GM23338 (cell line): ENCODE results near the gene RETNLB.

Experiments
- EZH2 ChIP-seq: fragments of 200-600 bp; sonication (generic); IDR thresholded peaks from one replicate; pipeline ENCODE4 v1.8.0; 2017; ENCODE audit warnings: antibody characterized with exemption, mild to moderate bottlenecking, low read depth; ENCODE audit not compliant: unreplicated experiment
- EZH2phosphoT487 ChIP-seq: fragments of 200-600 bp; sonication (generic); IDR thresholded peaks from one replicate; pipeline ENCODE4 v1.8.1; 2018; ENCODE audit warnings: antibody characterized with exemption; ENCODE audit not compliant: unreplicated experiment
- NANOG ChIP-seq: IDR thresholded peaks from 2 replicates; pipeline ENCODE4 v1.6.1; 2016; ENCODE audit warnings: antibody characterized with exemption, borderline replicate concordance
- POLR2AphosphoS5 ChIP-seq: IDR thresholded peaks from 2 replicates; pipeline ENCODE4 v1.6.1; 2016; ENCODE audit warnings: antibody characterized with exemption, low read depth
- STAT1 ChIP-seq: IDR thresholded peaks from one replicate; pipeline ENCODE4 v1.6.1; 2016; ENCODE audit warnings: antibody characterized with exemption; ENCODE audit not compliant: unreplicated experiment
- TF ChIP-seq, protein P1 (sequence below), 2 experiments: fragments of 200-600 bp in 1 of 2; sonication (generic) in 1 of 2; conservative IDR thresholded peaks; 2 replicates each; pipeline versions ENCODE4 v1.5.1 to v1.6.1; 2016 to 2017; ENCODE audit warnings: antibody characterized with exemption in 2 of 2, low read depth in 2 of 2, mild to moderate bottlenecking in 2 of 2, moderate library complexity in 1 of 2
- TF ChIP-seq, protein P2 (sequence below): IDR thresholded peaks from one replicate; pipeline ENCODE4 v1.6.1; 2018; ENCODE audit warnings: antibody characterized with exemption; ENCODE audit not compliant: unreplicated experiment

DNA sequence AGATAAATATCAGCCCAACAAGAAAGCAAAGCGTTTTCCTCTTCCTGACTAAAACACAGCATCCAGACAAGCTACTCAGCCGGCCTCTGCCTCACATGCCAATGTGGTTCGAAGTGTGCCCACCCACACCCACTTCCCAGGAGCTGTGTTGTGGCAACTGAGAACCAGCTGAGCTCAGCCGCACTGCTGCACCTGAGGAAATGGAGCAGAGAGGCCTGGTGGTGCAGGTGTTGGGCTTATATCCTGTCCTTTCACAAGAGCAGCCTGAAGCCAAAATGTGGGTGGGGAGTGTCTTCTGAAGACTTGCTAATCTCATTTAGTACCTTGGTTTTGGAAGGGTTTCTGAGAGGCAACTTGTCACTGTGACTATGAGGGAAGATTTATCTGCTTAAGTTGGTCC, 23.0 kb upstream of the RETNLB start:
- TF ChIP-seq, protein P1, sequence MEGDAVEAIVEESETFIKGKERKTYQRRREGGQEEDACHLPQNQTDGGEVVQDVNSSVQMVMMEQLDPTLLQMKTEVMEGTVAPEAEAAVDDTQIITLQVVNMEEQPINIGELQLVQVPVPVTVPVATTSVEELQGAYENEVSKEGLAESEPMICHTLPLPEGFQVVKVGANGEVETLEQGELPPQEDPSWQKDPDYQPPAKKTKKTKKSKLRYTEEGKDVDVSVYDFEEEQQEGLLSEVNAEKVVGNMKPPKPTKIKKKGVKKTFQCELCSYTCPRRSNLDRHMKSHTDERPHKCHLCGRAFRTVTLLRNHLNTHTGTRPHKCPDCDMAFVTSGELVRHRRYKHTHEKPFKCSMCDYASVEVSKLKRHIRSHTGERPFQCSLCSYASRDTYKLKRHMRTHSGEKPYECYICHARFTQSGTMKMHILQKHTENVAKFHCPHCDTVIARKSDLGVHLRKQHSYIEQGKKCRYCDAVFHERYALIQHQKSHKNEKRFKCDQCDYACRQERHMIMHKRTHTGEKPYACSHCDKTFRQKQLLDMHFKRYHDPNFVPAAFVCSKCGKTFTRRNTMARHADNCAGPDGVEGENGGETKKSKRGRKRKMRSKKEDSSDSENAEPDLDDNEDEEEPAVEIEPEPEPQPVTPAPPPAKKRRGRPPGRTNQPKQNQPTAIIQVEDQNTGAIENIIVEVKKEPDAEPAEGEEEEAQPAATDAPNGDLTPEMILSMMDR (conservative IDR thresholded peaks at IDR 0.05; ENCODE audit: low read depth in 2 of 2): no peak
- TF ChIP-seq EZH2: no peak
- TF ChIP-seq, protein P2, sequence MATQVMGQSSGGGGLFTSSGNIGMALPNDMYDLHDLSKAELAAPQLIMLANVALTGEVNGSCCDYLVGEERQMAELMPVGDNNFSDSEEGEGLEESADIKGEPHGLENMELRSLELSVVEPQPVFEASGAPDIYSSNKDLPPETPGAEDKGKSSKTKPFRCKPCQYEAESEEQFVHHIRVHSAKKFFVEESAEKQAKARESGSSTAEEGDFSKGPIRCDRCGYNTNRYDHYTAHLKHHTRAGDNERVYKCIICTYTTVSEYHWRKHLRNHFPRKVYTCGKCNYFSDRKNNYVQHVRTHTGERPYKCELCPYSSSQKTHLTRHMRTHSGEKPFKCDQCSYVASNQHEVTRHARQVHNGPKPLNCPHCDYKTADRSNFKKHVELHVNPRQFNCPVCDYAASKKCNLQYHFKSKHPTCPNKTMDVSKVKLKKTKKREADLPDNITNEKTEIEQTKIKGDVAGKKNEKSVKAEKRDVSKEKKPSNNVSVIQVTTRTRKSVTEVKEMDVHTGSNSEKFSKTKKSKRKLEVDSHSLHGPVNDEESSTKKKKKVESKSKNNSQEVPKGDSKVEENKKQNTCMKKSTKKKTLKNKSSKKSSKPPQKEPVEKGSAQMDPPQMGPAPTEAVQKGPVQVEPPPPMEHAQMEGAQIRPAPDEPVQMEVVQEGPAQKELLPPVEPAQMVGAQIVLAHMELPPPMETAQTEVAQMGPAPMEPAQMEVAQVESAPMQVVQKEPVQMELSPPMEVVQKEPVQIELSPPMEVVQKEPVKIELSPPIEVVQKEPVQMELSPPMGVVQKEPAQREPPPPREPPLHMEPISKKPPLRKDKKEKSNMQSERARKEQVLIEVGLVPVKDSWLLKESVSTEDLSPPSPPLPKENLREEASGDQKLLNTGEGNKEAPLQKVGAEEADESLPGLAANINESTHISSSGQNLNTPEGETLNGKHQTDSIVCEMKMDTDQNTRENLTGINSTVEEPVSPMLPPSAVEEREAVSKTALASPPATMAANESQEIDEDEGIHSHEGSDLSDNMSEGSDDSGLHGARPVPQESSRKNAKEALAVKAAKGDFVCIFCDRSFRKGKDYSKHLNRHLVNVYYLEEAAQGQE: no peak
- no peak for TF ChIP-seq POLR2AphosphoS5
- TF ChIP-seq EZH2phosphoT487: no peak
- no peak for TF ChIP-seq STAT1
- no peak for TF ChIP-seq NANOG
